ENCODE data around the gene KRABD2.

The KRABD2 gene

DNA sequence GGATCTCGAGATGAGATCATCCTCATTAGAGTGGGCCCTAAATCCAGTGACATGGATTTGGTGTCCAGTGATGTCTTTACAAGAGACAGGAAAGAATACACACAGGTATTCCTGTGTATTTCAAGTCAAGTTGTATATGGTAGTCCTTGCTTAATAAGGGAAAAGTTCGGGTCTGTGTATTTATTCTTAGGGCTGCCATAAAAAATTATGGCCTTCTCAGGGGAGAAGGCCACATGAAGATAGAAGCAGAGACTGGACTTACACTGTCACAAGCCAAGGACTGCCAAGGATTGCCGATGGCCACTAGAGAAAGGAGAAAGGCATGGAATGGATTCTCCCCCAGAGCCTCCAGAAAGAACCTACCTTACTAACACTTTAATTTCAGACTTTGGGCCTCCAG is 8.3 kb downstream of the KRABD2 start:
- TF ChIP-seq, protein P1, sequence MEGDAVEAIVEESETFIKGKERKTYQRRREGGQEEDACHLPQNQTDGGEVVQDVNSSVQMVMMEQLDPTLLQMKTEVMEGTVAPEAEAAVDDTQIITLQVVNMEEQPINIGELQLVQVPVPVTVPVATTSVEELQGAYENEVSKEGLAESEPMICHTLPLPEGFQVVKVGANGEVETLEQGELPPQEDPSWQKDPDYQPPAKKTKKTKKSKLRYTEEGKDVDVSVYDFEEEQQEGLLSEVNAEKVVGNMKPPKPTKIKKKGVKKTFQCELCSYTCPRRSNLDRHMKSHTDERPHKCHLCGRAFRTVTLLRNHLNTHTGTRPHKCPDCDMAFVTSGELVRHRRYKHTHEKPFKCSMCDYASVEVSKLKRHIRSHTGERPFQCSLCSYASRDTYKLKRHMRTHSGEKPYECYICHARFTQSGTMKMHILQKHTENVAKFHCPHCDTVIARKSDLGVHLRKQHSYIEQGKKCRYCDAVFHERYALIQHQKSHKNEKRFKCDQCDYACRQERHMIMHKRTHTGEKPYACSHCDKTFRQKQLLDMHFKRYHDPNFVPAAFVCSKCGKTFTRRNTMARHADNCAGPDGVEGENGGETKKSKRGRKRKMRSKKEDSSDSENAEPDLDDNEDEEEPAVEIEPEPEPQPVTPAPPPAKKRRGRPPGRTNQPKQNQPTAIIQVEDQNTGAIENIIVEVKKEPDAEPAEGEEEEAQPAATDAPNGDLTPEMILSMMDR (IDR thresholded peaks at IDR 0.05), result no peak
- Histone ChIP-seq H3K79me2 (no peaks in the 10 kb centered on the region), H3K9me3 (ENCODE audit: control insufficient read depth, low read length) (no peaks in the 10 kb centered on the region), H3K36me3 (ENCODE audit: control insufficient read depth, insufficient read depth, low read length) (no peaks in the 10 kb centered on the region), H3K27ac (no peak overlapping the region), H2AFZ (no peak overlapping the region), H3K4me1 (peaks cover 6% of the 10 kb centered on the region), H3K4me2 (ENCODE audit: low read length) (no peak overlapping the region), H3K27me3 (ENCODE audit: control insufficient read depth, insufficient read depth, low read length) (no peaks in the 10 kb centered on the region), H3K9ac (no peak overlapping the region), H3K4me3 (ENCODE audit: low read depth, low read length) (no peak overlapping the region)

GRCh38 chr17:8366231-8366630 is 10.3 kb downstream of the KRABD2 start:
- Histone ChIP-seq H3K9ac (no peak overlapping the region), H3K9me3 (ENCODE audit: control insufficient read depth, low read length) (no peaks in the 10 kb centered on the region), H3K27ac (no peak overlapping the region), H3K27me3 (ENCODE audit: control insufficient read depth, insufficient read depth, low read length) (no peaks in the 10 kb centered on the region), H2AFZ (no peak overlapping the region), H3K4me2 (ENCODE audit: low read length) (no peak overlapping the region), H3K79me2 (no peaks in the 10 kb centered on the region), H3K36me3 (ENCODE audit: control insufficient read depth, insufficient read depth, low read length) (no peaks in the 10 kb centered on the region), H3K4me1 (peaks cover 2% of the 10 kb centered on the region), H3K4me3 (ENCODE audit: low read depth, low read length) (no peak overlapping the region)
- TF ChIP-seq, protein P1 (IDR thresholded peaks at IDR 0.05), result no peak

DNA sequence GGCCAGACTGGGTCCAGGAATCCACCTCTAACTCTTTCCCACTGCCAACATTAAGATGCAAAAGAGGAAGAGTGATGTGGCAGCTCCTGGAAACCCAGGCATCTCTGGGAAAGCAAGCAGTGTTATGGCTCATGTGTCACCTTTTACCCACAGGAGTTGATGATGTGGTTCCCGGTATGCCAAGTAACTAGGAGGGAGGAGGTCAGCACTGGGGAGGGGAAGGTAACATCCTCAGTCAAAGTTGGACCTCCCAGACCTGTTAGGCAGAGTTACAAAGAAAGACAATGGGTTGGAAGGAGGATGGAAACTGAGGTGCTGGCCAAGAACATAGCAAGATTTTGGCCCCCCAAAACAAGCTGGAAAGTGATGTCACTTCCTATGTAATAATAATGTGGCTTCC is 11.4 kb downstream of the KRABD2 start:
- no peaks in the 10 kb centered on the region for H3K4me1 ChIP-seq

DNA sequence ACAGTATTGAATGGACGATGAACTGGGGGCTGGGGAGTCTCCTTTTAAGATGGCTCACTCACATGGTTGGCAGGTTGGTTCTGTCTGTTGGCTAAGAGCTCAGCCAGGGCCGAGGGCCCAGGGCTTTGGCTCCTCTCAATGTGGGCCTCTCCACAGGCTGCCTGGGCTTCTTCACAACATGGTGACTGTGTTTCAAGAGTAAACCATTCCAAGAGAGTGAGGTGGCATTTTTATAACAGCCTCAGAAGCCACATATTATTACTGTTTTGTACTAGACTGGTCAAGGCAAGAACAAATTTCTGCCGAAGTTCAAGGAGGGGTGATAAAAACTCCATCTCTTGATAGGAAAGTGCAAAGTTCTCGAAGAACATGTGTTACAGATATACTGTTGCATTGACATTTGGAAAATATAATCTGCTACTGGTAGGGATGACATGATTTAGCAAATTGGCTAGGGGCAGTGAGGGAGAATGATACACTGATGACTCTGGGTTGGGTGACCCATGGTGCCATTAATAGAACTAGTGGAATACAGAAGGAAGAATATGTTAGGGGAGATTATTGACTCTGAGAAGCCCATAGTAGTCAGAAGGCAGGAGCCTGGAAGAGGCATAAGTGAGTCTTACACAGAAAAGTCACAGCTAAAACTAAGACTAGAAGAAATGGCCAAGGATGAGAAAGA is 13.7 kb downstream of the KRABD2 start:
- no peaks in the 10 kb centered on the region for H3K4me1 ChIP-seq

More for the DNA sequence above, 11.4 kb downstream of the KRABD2 start:
- H3K9ac ChIP-seq, result no peak overlapping the region
- H2AFZ ChIP-seq, result no peak overlapping the region
- TF ChIP-seq, protein P1 (IDR thresholded peaks at IDR 0.05), result no peak
- no peaks in the 10 kb centered on the region for H3K79me2 ChIP-seq
- no peaks in the 10 kb centered on the region for H3K27me3 ChIP-seq (ENCODE audit: control insufficient read depth, insufficient read depth, low read length)
- no peak overlapping the region for H3K27ac ChIP-seq
- no peak overlapping the region for H3K4me2 ChIP-seq (ENCODE audit: low read length)
- no peak overlapping the region for H3K4me3 ChIP-seq (ENCODE audit: low read depth, low read length)
- no peaks in the 10 kb centered on the region for H3K9me3 ChIP-seq (ENCODE audit: control insufficient read depth, low read length)
- H3K36me3 ChIP-seq (ENCODE audit: control insufficient read depth, insufficient read depth, low read length), result no peaks in the 10 kb centered on the region

More for the DNA sequence above, 13.7 kb downstream of the KRABD2 start:
- no peak overlapping the region for H3K4me3 ChIP-seq (ENCODE audit: low read depth, low read length)
- no peaks in the 10 kb centered on the region for H3K36me3 ChIP-seq (ENCODE audit: control insufficient read depth, insufficient read depth, low read length)
- H3K9me3 ChIP-seq (ENCODE audit: control insufficient read depth, low read length), result no peaks in the 10 kb centered on the region
- H3K79me2 ChIP-seq, result no peaks in the 10 kb centered on the region
- H2AFZ ChIP-seq, result no peak overlapping the region
- TF ChIP-seq, protein P1 (IDR thresholded peaks at IDR 0.05), result no peak
- no peak overlapping the region for H3K9ac ChIP-seq
- no peaks in the 10 kb centered on the region for H3K27me3 ChIP-seq (ENCODE audit: control insufficient read depth, insufficient read depth, low read length)
- no peak overlapping the region for H3K4me2 ChIP-seq (ENCODE audit: low read length)
- H3K27ac ChIP-seq, result no peak overlapping the region

All from parathyroid adenoma (tissue), 2 donors.